ENCODE measurements around the gene SPATA17. TPM values are rescaled to one million over a fixed set of nuclear protein-coding genes. Genes with fewer than 3 reads are reported as not detected.

The SPATA17 gene
- total and polyA plus RNA-seq, 12 donors: 0.09 to 4.4 (median 0.56) TPM; not detected in 1

DNA sequence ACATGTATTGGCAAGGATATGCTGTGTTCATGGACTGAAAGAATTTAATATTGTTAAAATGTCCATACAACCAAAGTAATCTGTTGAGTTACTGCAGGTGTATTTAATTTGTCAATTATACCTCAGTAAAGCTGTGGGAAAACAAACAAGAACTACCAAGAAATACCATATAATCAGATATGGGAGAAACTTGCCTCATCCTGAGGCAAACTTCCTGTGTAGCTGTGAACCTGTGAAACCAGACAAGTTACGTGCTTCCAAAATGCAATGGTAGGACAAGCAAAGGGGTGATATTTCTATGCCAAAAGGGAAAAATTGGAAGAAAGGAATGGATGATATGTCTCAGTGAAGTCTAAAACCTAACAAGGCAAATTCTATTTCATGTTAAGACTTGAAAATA, 174.6 kb downstream of the SPATA17 start:
- H3K9me3 ChIP-seq (replicated peaks in 1 of 3): no peaks in the 10 kb centered on the region
- no peak for DNase-seq
- H3K36me3 ChIP-seq (replicated peaks in 1 of 2): no peaks in the 10 kb centered on the region
- intact Hi-C loops (cut with DNase I): no loop called here
- no peaks in the 10 kb centered on the region for H3K4me1 ChIP-seq (replicated peaks in 1 of 2)
- H3K27me3 ChIP-seq: no peaks in the 10 kb centered on the region
- TF ChIP-seq POLR2A (IDR thresholded peaks at IDR 0.05): no peak
- TF ChIP-seq, protein P1, sequence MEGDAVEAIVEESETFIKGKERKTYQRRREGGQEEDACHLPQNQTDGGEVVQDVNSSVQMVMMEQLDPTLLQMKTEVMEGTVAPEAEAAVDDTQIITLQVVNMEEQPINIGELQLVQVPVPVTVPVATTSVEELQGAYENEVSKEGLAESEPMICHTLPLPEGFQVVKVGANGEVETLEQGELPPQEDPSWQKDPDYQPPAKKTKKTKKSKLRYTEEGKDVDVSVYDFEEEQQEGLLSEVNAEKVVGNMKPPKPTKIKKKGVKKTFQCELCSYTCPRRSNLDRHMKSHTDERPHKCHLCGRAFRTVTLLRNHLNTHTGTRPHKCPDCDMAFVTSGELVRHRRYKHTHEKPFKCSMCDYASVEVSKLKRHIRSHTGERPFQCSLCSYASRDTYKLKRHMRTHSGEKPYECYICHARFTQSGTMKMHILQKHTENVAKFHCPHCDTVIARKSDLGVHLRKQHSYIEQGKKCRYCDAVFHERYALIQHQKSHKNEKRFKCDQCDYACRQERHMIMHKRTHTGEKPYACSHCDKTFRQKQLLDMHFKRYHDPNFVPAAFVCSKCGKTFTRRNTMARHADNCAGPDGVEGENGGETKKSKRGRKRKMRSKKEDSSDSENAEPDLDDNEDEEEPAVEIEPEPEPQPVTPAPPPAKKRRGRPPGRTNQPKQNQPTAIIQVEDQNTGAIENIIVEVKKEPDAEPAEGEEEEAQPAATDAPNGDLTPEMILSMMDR (IDR thresholded peaks at IDR 0.05): no peak
- WGBS, 4 donors: 73 to 97% (median 91%) methylated on average over 1 of the region's 1 CpG
- H3K4me3 ChIP-seq: no peak overlapping the region
- no peak overlapping the region for H3K27ac ChIP-seq

DNA sequence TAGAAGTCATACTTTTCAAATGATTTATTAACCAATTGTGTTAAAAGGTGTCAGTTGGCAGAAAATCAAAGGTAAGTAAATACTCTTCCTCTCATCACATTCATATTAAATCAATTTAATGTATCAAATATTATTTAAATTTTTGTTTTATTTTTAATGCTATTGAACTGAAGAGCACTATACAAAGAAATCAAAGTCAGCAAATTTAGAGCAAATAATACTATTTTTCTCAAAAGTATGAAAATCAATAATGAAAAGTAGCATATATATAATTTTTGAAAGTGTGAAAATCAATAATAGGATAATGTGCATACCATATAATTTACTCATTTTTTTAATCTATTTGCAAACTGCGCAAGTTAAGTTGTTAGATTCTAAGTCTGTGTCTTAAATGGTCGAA, 181.0 kb downstream of the SPATA17 start:
- WGBS, 4 donors: 92 to 95% (median 94%) methylated on average over 2 of the region's 2 CpGs
- no peak overlapping the region for H3K27ac ChIP-seq
- H3K4me1 ChIP-seq (replicated peaks in 1 of 2): no peaks in the 10 kb centered on the region
- H3K27me3 ChIP-seq: no peaks in the 10 kb centered on the region
- TF ChIP-seq, protein P1 (IDR thresholded peaks at IDR 0.05): no peak
- TF ChIP-seq POLR2A (IDR thresholded peaks at IDR 0.05): no peak
- no peak for DNase-seq
- no peaks in the 10 kb centered on the region for H3K36me3 ChIP-seq (replicated peaks in 1 of 2)
- peaks cover 0 to 4% (median 0%) of the 10 kb centered on the region in 3 donors for H3K9me3 ChIP-seq (replicated peaks in 1 of 3)
- intact Hi-C loops (cut with DNase I): no loop called here
- no peak overlapping the region for H3K4me3 ChIP-seq

DNA sequence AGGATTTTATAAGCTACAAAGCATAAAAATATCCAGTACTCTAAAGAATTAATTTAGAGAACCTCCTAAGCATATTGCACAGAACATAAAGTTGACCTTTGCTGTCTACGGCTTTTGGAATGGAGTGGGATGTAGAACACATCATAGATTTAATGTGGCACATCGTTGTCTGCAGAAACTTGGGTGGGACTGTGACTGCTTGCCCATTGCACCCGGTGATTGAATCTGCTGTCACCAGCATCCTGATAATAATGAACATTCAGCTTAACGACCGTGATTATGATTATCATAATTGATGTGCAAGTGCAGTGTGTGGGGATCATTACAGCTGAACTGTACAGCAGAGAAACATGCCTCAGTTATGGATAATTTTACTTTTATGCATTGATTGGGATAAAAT, 181.9 kb downstream of the SPATA17 start:
- Histone ChIP-seq H3K36me3 (replicated peaks in 1 of 2) (no peaks in the 10 kb centered on the region), H3K4me1 (replicated peaks in 1 of 2) (no peaks in the 10 kb centered on the region), H3K27ac (no peak overlapping the region), H3K4me3 (no peak overlapping the region), H3K27me3 (no peaks in the 10 kb centered on the region), H3K9me3 (replicated peaks in 1 of 3) (peaks cover 0 to 4% (median 0%) of the 10 kb centered on the region in 3 donors)
- 74 to 83% (median 79%) methylated on average over 5 of the region's 5 CpGs for WGBS, 4 donors
- intact Hi-C loops (cut with DNase I): no loop called here
- no peak for DNase-seq
- TF ChIP-seq, protein P1 (IDR thresholded peaks at IDR 0.05): no peak
- no peak for TF ChIP-seq POLR2A (IDR thresholded peaks at IDR 0.05)

DNA sequence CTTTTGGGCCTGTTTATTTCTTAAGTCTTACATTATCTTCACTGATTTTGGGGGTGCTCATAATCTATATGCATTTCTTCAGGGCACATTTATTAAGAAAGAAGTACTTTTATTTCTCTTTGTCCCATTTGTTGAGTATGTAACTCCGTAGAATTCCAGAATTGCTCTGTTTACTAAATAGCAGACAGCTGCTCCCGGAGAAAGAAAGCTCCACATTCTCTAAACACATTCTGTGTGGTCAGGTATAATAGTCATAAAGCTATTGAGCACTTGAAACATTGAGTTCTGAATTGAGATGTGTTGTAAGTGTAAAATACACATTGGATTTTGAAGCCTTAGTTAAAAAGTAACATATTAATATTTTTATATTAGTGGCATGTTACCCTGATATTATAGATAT, 206.5 kb downstream of the SPATA17 start:
- intact Hi-C loops (cut with DNase I): no loop called here
- 84 to 85% (median 85%) methylated on average over 2 of the region's 2 CpGs for WGBS, 4 donors
- Histone ChIP-seq H3K4me1 (replicated peaks in 1 of 2) (no peaks in the 10 kb centered on the region), H3K36me3 (replicated peaks in 1 of 2) (no peaks in the 10 kb centered on the region), H3K27ac (no peak overlapping the region), H3K4me3 (no peak overlapping the region), H3K9me3 (replicated peaks in 1 of 3) (no peaks in the 10 kb centered on the region), H3K27me3 (no peaks in the 10 kb centered on the region)
- TF ChIP-seq POLR2A (IDR thresholded peaks at IDR 0.05): no peak
- TF ChIP-seq, protein P1 (IDR thresholded peaks at IDR 0.05): no peak
- DNase-seq: no peak

Measured in adrenal gland (tissue), 12 donors.